ENCODE measurements around the gene FPR3.
A peak's percentile ranks its signal among the peaks of the same experiment; 100 is the strongest.
"Not testable (repeated sequence)": the region's sequence is repeated elsewhere in the genome, so short reads cannot be mapped to it uniquely, and the experiment has no call there.

FPR3 gene

DNA sequence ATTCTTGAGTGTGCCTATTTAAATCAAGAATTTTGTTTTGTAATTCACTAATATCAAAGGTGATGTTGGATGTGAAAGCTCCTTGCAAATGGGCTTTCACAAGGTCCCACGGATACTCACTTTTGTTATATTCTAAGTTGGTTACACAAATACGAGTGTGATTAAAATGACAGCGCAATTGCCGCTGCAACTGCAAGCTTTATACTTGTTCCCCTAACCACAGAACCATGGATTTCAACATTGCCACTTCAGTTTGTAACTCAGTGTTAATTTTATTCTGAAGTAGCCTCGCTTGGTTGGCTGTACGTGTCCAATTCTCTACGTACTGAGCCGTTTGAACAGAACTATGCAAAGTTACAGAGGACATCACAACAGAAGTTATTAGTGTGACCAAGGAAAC lies 10.4 kb downstream of the FPR3 start:
- not testable (repeated sequence) for H3K9me3 Mint-ChIP-seq; H3K4me1 Mint-ChIP-seq (ENCODE audit: low read depth in 2 of 2); H3K27me3 Mint-ChIP-seq; ATAC-seq (replicated peaks); H3K27ac Mint-ChIP-seq; DNase-seq; H3K4me3 Mint-ChIP-seq; H3K36me3 Mint-ChIP-seq (ENCODE audit: insufficient read depth)

DNA sequence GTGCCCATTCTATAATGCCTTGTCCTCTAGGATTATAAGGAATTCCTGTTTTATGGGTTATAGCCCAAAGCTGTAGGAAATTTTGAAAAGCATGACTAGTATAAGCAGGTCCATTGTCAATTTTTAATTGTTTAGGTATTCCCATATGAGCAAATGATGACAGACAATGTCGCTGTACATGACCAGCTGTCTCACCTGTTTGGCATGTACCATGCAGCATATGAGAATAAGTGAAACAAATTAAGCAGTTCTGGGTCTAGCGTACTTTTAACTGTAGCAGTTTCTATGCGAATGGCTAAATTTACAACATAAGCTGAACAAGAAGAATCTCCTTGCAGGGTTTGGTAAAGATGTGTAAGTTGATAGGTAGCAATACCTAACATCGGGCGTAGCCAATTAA lies 11.6 kb downstream of the FPR3 start:
- ATAC-seq (replicated peaks); H3K4me1 Mint-ChIP-seq (ENCODE audit: low read depth in 2 of 2); H3K9me3 Mint-ChIP-seq; H3K27me3 Mint-ChIP-seq; H3K36me3 Mint-ChIP-seq (ENCODE audit: insufficient read depth); H3K27ac Mint-ChIP-seq; H3K4me3 Mint-ChIP-seq; DNase-seq: not testable (repeated sequence)

DNA sequence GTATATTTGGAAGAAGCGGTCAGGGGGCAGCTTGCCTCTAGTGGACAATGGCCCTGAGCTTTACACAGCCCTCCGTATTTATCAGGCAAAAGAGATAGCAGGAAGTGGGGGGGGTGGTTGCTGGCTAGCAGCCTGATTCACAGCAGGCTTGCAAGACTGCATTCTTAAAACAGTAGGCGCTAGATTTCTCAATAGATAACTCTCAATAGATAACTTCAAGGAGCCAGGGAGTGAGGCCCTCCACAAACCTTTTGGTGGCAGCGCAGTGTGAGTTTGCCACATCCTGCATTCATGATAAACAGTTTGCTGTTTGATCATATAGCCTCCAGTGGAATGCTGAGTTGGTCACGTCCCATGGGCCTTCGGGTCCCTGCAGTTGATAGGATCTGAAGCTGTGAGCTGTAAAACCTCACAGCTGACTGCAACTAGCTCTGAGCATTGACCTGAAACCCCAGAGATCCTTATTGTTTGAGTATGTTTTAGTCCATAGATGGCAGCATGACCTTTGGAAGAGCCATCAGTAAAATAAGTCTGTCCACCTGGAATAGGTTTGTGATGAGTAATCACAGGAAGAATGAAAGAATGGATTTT lies 12.2 kb downstream of the FPR3 start:
- DNase-seq (no peak), ATAC-seq (replicated peaks) (no peak)
- no peaks in the 10 kb centered on the region for H3K36me3 Mint-ChIP-seq (ENCODE audit: insufficient read depth)
- peaks cover 7% of the 10 kb centered on the region in 2 donors for H3K9me3 Mint-ChIP-seq
- H3K4me3 Mint-ChIP-seq: no peak overlapping the region
- no peaks in the 10 kb centered on the region for H3K4me1 Mint-ChIP-seq (ENCODE audit: low read depth in 2 of 2)
- H3K27ac Mint-ChIP-seq: no peak overlapping the region
- H3K27me3 Mint-ChIP-seq: no peaks in the 10 kb centered on the region

DNA sequence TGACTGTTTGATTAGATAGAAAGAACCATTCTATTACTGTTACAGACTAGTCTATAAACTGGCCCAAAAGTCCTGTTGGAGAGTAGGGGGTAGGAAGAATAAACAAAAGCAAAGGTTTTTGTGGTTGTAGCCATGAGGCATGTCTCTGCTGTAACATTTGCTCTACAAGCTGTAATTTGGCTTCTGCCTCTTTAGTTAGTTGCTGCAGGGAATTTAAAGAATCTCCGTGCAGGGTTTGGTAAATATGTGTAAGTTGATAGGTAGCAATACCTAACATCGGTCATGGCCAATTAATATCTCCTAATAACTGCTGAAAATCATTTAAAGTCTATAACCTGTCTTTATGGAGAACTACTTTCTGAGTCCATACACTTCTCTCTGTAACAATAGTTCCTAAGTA lies 13.0 kb downstream of the FPR3 start:
- Mint-ChIP-seq H3K4me1 (ENCODE audit: low read depth in 2 of 2) (no peaks in the 10 kb centered on the region), H3K9me3 (peaks cover 7% of the 10 kb centered on the region in 2 donors), H3K27me3 (no peaks in the 10 kb centered on the region), H3K4me3 (no peak overlapping the region), H3K27ac (no peak overlapping the region), H3K36me3 (ENCODE audit: insufficient read depth) (no peaks in the 10 kb centered on the region)
- ATAC-seq (replicated peaks): no peak
- DNase-seq: no peak

DNA sequence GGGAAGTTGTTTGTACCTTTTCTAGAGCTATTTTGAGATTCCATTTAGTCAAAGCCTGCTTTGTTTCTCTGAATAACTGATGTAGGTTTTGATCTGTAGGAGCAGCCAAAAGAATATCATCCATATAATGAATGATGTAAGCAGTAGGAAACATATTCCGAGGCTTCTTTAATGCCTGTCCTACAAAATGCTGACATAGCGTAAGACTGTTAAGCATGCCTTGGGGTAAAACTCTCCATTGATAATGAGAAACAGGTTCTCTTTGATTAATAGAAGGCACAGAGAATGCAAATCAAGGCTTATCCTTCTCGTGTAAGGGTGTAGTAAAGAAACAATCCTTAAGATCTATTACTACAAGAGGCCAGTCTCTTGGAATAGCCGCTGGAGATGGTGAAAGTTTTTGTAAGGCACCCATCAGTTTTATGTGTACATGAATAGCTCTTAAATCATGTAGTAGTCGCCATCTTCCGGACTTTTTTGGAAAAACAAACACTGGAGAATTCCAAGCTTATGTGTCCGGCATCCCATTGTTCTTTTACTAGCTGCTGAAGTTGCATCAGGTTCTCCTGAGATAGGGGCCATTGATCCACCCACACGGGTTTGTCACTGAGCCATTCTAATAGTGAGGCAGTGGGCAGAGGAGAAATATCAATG lies 13.5 kb downstream of the FPR3 start:
- H3K4me3 Mint-ChIP-seq: no peak overlapping the region

DNA sequence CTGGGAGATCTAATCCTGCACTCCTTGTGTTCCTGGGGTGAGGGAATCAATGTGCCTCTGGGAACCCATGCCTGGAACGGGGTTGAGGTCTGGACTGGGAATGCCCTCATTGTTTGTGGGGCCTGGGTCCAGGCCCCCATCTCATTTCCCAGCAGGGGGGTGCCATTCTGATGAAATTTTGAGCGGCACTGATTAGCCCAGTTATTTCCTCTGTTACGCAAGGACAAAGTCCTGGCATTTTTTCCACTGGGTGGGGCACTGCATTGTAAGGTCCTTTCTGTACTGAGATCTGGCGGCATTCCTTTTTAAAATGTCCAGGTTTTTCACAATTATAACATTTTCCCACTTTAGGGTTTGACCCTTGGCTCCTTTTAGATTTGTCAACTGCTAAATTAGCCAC lies 14.8 kb downstream of the FPR3 start:
- ATAC-seq (replicated peaks) (no peak), DNase-seq (no peak)
- Mint-ChIP-seq H3K9me3 (peaks cover 4 to 7% of the 10 kb centered on the region in 2 donors), H3K4me3 (no peak overlapping the region), H3K27ac (no peak overlapping the region), H3K4me1 (ENCODE audit: low read depth in 2 of 2) (no peaks in the 10 kb centered on the region), H3K36me3 (ENCODE audit: insufficient read depth) (no peaks in the 10 kb centered on the region), H3K27me3 (no peaks in the 10 kb centered on the region)

More for the DNA sequence above, 13.5 kb downstream of the FPR3 start:
- ATAC-seq (replicated peaks) (no peak), DNase-seq (no peak)
- Mint-ChIP-seq H3K9me3 (peaks cover 4 to 7% of the 10 kb centered on the region in 2 donors), H3K4me1 (ENCODE audit: low read depth in 2 of 2) (no peaks in the 10 kb centered on the region), H3K27ac (no peak overlapping the region), H3K27me3 (no peaks in the 10 kb centered on the region), H3K36me3 (ENCODE audit: insufficient read depth) (no peaks in the 10 kb centered on the region)

DNA sequence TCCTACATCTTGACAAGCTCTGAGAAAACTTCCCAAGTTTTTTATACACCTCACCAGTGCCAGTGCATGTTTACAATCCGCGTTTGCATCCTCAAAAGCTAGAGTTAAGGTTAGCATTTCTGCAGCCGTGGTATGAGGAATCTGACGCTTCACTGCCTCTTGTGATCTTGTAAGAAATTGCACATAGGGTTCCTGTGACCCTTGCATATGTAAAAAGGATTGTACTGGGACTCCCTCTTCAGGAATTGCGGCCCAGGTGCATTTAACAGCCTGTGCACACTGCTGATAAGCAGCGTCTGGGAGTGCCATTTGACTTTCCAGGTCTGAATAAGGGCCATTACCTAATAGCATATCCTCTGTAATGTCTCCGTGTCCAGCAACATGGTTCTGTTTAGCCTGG lies 15.3 kb downstream of the FPR3 start:
- H3K27me3 Mint-ChIP-seq: no peaks in the 10 kb centered on the region
- H3K9me3 Mint-ChIP-seq: peaks cover 4 to 7% of the 10 kb centered on the region in 2 donors
- DNase-seq (no peak), ATAC-seq (replicated peaks) (no peak)
- H3K27ac Mint-ChIP-seq: no peak overlapping the region
- no peaks in the 10 kb centered on the region for H3K36me3 Mint-ChIP-seq (ENCODE audit: insufficient read depth)
- no peak overlapping the region for H3K4me3 Mint-ChIP-seq
- no peaks in the 10 kb centered on the region for H3K4me1 Mint-ChIP-seq (ENCODE audit: low read depth in 2 of 2)

DNA sequence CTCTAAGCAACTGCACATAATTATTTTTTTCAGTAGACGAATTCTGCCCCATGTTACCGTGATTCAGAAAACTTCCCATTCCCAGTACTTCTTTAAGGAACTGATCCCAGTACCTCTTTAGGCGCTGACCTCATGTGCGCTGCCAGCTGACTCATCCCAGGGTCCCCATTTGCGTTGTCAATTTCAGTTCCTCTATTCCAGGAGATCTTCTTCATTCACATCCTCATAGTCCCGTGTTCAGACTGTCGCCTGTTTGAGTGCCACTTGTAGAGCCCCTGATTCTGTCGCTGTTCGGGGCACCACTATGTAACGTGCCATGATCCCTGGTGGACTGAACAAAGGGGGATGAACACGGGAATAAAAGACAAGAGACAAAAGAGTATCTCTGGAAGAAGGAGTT lies 16.4 kb downstream of the FPR3 start:
- H3K27ac Mint-ChIP-seq: no peak overlapping the region
- no peaks in the 10 kb centered on the region for H3K4me1 Mint-ChIP-seq (ENCODE audit: low read depth in 2 of 2)
- H3K27me3 Mint-ChIP-seq: no peaks in the 10 kb centered on the region
- ATAC-seq (replicated peaks) (peak; percentile 16), DNase-seq (no peak)
- H3K9me3 Mint-ChIP-seq: peaks cover 4 to 7% of the 10 kb centered on the region in 2 donors
- no peaks in the 10 kb centered on the region for H3K36me3 Mint-ChIP-seq (ENCODE audit: insufficient read depth)
- no peak overlapping the region for H3K4me3 Mint-ChIP-seq

DNA sequence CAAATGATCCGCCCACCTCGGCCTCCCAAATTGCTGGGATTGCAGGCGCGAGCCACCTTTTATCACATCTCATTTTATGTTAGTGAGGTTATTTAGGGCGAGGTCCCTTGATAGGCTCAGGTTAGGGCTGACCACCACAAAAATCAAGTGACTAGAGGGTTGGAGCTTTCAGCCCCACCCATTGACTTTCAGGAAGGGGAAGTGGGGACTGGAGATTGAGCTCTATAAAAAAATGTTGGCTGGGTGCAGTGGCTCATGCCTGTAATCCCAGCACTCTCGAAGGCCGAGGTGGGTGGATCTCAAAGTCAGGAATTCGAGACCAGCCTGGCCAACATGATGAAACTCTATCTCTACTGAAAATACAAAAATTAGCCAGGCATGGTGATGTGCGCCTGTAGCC lies 20.1 kb downstream of the FPR3 start:
- H3K27ac Mint-ChIP-seq: no peak overlapping the region
- no peak for DNase-seq
- peaks cover 0 to 28% of the 10 kb centered on the region in 2 donors for H3K9me3 Mint-ChIP-seq
- peaks cover 0 to 5% of the 10 kb centered on the region in 2 donors for H3K27me3 Mint-ChIP-seq
- no peak for ATAC-seq (replicated peaks)
- H3K4me3 Mint-ChIP-seq: no peak overlapping the region
- H3K4me1 Mint-ChIP-seq (ENCODE audit: low read depth in 2 of 2): no peaks in the 10 kb centered on the region
- H3K36me3 Mint-ChIP-seq (ENCODE audit: insufficient read depth): no peaks in the 10 kb centered on the region

DNA sequence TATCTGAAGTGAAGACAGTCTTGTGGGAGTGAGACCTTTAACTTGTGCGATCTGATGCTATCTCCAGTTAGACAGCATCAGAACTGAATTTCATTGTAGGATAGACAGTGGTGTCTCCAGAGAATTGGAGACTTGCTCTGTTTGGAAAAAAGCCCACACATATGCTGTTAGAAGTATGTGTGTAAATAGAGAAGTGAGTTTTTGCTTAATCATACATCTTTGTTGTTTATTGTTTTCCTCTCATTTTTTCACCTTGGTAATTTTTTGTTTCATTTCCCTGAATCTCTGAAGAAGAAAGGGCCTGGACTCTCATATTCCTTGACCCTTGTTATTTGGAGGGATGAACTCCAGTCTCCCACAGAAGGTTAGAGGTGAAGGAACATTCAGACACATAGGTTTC lies 21.8 kb downstream of the FPR3 start:
- ATAC-seq (replicated peaks) (no peak), DNase-seq (no peak)
- Mint-ChIP-seq H3K4me3 (no peak overlapping the region), H3K27me3 (peaks cover 0 to 5% of the 10 kb centered on the region in 2 donors), H3K9me3 (peaks cover 0 to 29% of the 10 kb centered on the region in 2 donors), H3K27ac (no peak overlapping the region), H3K4me1 (ENCODE audit: low read depth in 2 of 2) (no peaks in the 10 kb centered on the region), H3K36me3 (ENCODE audit: insufficient read depth) (no peaks in the 10 kb centered on the region)

DNA sequence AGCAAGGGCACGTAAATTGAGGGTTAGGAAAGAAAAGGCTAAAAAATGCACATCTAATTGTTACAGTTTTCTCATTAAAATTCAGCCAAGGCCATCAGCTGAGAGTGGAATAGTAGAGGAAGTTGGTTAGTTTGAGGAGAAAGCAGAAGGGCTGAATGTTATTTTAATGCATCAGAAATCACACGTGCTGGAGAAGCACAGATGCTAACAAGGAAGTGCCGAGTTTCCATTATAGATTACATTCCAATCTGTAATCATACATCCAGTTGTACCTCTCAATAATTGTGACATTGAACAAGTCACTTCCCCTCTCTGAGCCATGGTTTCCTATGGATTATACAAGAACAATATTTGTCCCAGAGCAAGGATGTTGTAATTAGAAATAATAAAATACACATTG lies 25.1 kb downstream of the FPR3 start:
- H3K9me3 Mint-ChIP-seq: peaks cover 3 to 37% of the 10 kb centered on the region in 2 donors
- ATAC-seq (replicated peaks): no peak
- no peaks in the 10 kb centered on the region for H3K4me1 Mint-ChIP-seq (ENCODE audit: low read depth in 2 of 2)
- H3K36me3 Mint-ChIP-seq (ENCODE audit: insufficient read depth): no peaks in the 10 kb centered on the region
- no peak overlapping the region for H3K27ac Mint-ChIP-seq
- no peak for DNase-seq
- peaks cover 5 to 12% of the 10 kb centered on the region in 2 donors for H3K27me3 Mint-ChIP-seq
- H3K4me3 Mint-ChIP-seq: no peak overlapping the region

DNA sequence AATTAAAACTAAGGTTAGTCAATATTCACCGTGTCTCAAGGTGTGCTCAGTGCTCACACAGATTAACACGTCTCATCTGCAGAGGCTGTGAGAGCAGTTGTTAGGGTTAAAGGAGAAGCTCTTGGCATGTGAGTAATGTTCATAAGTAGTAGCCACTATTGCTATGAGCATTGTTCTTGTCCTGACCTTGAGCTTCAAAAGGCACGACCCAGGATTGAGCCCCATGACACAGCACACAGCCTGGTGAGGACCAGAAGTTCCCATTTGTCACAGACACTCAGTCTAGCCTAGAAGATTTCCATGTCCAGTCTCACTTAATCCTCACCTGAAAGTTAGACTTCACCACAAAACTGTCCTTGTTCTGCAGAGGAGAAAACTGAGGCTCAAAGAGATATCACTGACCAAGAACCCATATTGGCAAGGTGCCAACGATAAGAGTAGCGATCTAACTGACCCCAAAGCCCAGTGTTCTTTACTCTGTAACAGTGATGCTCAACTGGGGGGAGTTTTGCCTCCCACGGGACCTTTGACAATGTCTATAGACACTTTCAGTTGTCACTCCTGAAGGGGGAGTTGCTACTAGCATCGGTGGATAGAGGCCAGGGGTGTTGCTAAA lies 26.0 kb downstream of the FPR3 start:
- Mint-ChIP-seq H3K4me3 (no peak overlapping the region), H3K27ac (no peak overlapping the region), H3K4me1 (ENCODE audit: low read depth in 2 of 2) (no peaks in the 10 kb centered on the region), H3K9me3 (peaks cover 3 to 39% of the 10 kb centered on the region in 2 donors), H3K27me3 (peaks cover 8 to 12% of the 10 kb centered on the region in 2 donors), H3K36me3 (ENCODE audit: insufficient read depth) (no peaks in the 10 kb centered on the region)
- ATAC-seq (replicated peaks) (no peak), DNase-seq (no peak)

DNA sequence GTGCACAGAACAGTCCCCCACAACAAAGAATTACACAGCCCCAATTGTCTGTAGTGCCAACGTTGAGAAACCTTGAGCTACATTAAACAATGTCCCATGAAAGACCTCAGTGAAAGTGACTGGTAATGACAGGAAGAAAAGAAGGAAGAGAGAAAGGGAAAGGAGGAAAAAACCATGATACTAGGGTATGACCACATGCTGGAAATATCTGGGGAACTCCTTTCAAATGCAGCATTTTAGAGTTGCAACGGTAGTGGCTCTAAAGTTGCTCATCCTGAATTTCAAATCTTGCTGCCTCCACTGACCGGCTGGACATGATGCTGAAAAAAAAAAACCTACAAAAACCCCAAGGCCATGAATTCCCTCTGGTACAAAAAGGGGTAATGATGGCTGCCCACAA lies 26.5 kb downstream of the FPR3 start:
- DNase-seq (no peak), ATAC-seq (replicated peaks) (no peak)
- Mint-ChIP-seq H3K4me1 (ENCODE audit: low read depth in 2 of 2) (no peaks in the 10 kb centered on the region), H3K36me3 (ENCODE audit: insufficient read depth) (no peaks in the 10 kb centered on the region), H3K27me3 (peaks cover 8 to 12% of the 10 kb centered on the region in 2 donors), H3K27ac (no peak overlapping the region), H3K4me3 (no peak overlapping the region), H3K9me3 (peaks cover 3 to 39% of the 10 kb centered on the region in 2 donors)

DNA sequence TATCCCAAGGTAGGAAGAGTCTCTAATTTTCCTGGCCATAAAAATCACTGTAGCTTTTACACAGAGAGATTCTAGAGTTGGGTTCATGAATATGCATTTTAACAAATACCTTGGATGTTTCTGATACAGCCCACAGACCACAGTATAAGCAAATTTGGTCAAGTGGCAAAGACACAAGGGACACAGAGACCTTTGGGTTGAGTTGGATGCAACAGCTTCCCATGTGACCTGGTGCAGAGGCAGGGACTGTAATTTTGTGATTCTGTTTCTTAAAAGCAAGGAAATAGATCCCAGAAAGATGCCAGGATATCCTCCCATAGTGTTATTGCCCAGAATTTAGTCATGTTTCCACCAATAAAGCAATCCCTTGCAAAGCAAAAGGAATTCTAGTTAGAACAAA lies 27.0 kb downstream of the FPR3 start:
- Mint-ChIP-seq H3K4me1 (ENCODE audit: low read depth in 2 of 2) (no peaks in the 10 kb centered on the region), H3K27ac (no peak overlapping the region)

More for the DNA sequence above, 27.0 kb downstream of the FPR3 start:
- Mint-ChIP-seq H3K4me3 (no peak overlapping the region), H3K27me3 (peaks cover 8 to 12% of the 10 kb centered on the region in 2 donors), H3K36me3 (ENCODE audit: insufficient read depth) (no peaks in the 10 kb centered on the region), H3K9me3 (peaks cover 4 to 37% of the 10 kb centered on the region in 2 donors)
- DNase-seq (no peak), ATAC-seq (replicated peaks) (no peak)

Data from effector memory CD8-positive, alpha-beta T cell (primary cell).